HEK293 (cell line): ENCODE data around the gene PFKM.

ENCODE experiments used
- CTCF ChIA-PET: fragments of 350-600 bp; formaldehyde crosslinking; extraction: SDS; loops from one replicate; lab custom pipeline; 2021; ENCODE audit warnings: antibody characterized with exemption; lab: Yijun Ruan, JAX
- POLR2A ChIA-PET: fragments of 300-600 bp; formaldehyde crosslinking; extraction: SDS; loops from one replicate; lab custom pipeline; 2020; ENCODE audit warnings: antibody characterized with exemption, inconsistent platforms; lab: Yijun Ruan, JAX
- H3K27ac ChIP-seq: fragments of 200-500 bp; sonication (Bioruptor generic); 2 replicates; pipeline ENCODE4 v1.5.1; 2014; ENCODE audit warnings: low read depth, low read length, control low read depth, inconsistent platforms; ENCODE audit errors: extremely low read depth
- H3K36me3 ChIP-seq, 2 experiments: fragments of 200-500 bp in 1 of 2; sonication (Bioruptor generic) in 1 of 2; 1 replicate in 1 of 2; 2 replicates in 1 of 2; pipeline ENCODE4 v1.5.1; 2014 to 2017; ENCODE audit warnings: inconsistent platforms in 2 of 2, low read length in 2 of 2; ENCODE audit not compliant: control insufficient read depth in 2 of 2, insufficient read depth in 1 of 2
- H3K4me1 ChIP-seq: fragments of 200-500 bp; sonication (Bioruptor generic); 2 replicates; pipeline ENCODE4 v1.5.1; 2014; ENCODE audit warnings: mild to moderate bottlenecking, low read length, inconsistent platforms; ENCODE audit not compliant: control insufficient read depth, insufficient read depth
- H3K4me3 ChIP-seq: 2 replicates; pipeline ENCODE4 v1.5.1; 2011; ENCODE audit warnings: low read depth, mild to moderate bottlenecking, control low read depth, low read length, moderate library complexity
- H3K9me3 ChIP-seq: fragments of 200-500 bp; sonication (Bioruptor generic); 2 replicates; pipeline ENCODE4 v1.5.1; 2014; ENCODE audit warnings: low read depth, low read length, inconsistent platforms; ENCODE audit not compliant: control insufficient read depth, insufficient read depth
- ATF2 ChIP-seq: fragments of 450-650 bp; formaldehyde crosslinking; IDR thresholded peaks from 2 replicates; pipeline ENCODE4 v1.5.1; 2016; ENCODE audit warnings: missing biosample characterization, missing genetic modification characterization, low read depth
- HOXA7 ChIP-seq: sonication (generic); formaldehyde crosslinking; IDR thresholded peaks from 2 replicates; pipeline ENCODE4 v1.8.1; 2022; ENCODE audit warnings: missing genetic modification reagents, borderline replicate concordance
- KLF8 ChIP-seq: fragments of 450-650 bp; formaldehyde crosslinking; IDR thresholded peaks from 2 replicates; pipeline ENCODE4 v1.5.1; 2016; ENCODE audit warnings: missing biosample characterization, missing genetic modification characterization
- PRDM1 ChIP-seq: fragments of 450-650 bp; formaldehyde crosslinking; IDR thresholded peaks from 2 replicates; pipeline ENCODE4; 2016; ENCODE audit warnings: missing biosample characterization, missing genetic modification characterization
- TSHZ1 ChIP-seq: fragments of 450-650 bp; formaldehyde crosslinking; IDR thresholded peaks from 2 replicates; pipeline ENCODE4 v1.5.1; 2016; ENCODE audit warnings: missing biosample characterization, missing genetic modification characterization, borderline replicate concordance
- ZBTB21 ChIP-seq: fragments of 450-650 bp; formaldehyde crosslinking; IDR thresholded peaks from 2 replicates; pipeline ENCODE4 v1.5.1; 2017; ENCODE audit warnings: missing biosample characterization, missing genetic modification characterization
- ZBTB44 ChIP-seq: fragments of 450-650 bp; IDR thresholded peaks from 2 replicates; pipeline ENCODE4 v1.5.1; 2018; ENCODE audit warnings: missing biosample characterization, mild to moderate bottlenecking, missing genetic modification characterization
- ZFHX2 ChIP-seq: fragments of 450-650 bp; formaldehyde crosslinking; conservative IDR thresholded peaks from 2 replicates; pipeline ENCODE4 v1.5.1; 2016; ENCODE audit warnings: missing biosample characterization, missing genetic modification characterization
- ZFP3 ChIP-seq: fragments of 450-650 bp; formaldehyde crosslinking; IDR thresholded peaks from 2 replicates; pipeline ENCODE4 v1.5.1; 2016; ENCODE audit warnings: low read depth, missing biosample characterization, missing genetic modification characterization
- ZNF10 ChIP-seq: fragments of 450-650 bp; formaldehyde crosslinking; IDR thresholded peaks from 2 replicates; pipeline ENCODE4 v1.5.1; 2017; ENCODE audit warnings: missing biosample characterization, missing genetic modification characterization
- ZNF112 ChIP-seq: fragments of 450-650 bp; formaldehyde crosslinking; IDR thresholded peaks from 2 replicates; pipeline ENCODE4 v1.5.0; 2017; ENCODE audit warnings: missing biosample characterization, missing genetic modification characterization
- ZNF24 ChIP-seq: fragments of 450-650 bp; formaldehyde crosslinking; IDR thresholded peaks from 2 replicates; pipeline ENCODE4 v1.5.1; 2016; ENCODE audit warnings: missing biosample characterization, missing genetic modification characterization
- ZNF324 ChIP-seq: fragments of 450-650 bp; formaldehyde crosslinking; IDR thresholded peaks from 2 replicates; pipeline ENCODE4 v1.5.1; 2016; ENCODE audit warnings: missing biosample characterization, missing genetic modification characterization
- ZNF366 ChIP-seq: fragments of 450-650 bp; formaldehyde crosslinking; conservative IDR thresholded peaks from 2 replicates; pipeline ENCODE4 v1.5.1; 2016; ENCODE audit warnings: missing biosample characterization, missing genetic modification characterization
- ZNF488 ChIP-seq: fragments of 450-650 bp; formaldehyde crosslinking; IDR thresholded peaks from 2 replicates; pipeline ENCODE4 v1.5.1; 2016; ENCODE audit warnings: missing biosample characterization, missing genetic modification characterization
- ZNF529 ChIP-seq: fragments of 450-650 bp; formaldehyde crosslinking; IDR thresholded peaks from 2 replicates; pipeline ENCODE4 v1.5.1; 2017; ENCODE audit warnings: missing genetic modification characterization, missing biosample characterization; ENCODE audit not compliant: insufficient replicate concordance
- ZNF658 ChIP-seq: fragments of 450-650 bp; formaldehyde crosslinking; IDR thresholded peaks from 2 replicates; pipeline ENCODE4; 2016; ENCODE audit warnings: missing biosample characterization, missing genetic modification characterization
- ZNF664 ChIP-seq: fragments of 450-650 bp; formaldehyde crosslinking; IDR thresholded peaks from 2 replicates; pipeline ENCODE4 v1.5.1; 2016; ENCODE audit warnings: missing biosample characterization, missing genetic modification characterization
- ZNF785 ChIP-seq: fragments of 450-650 bp; formaldehyde crosslinking; IDR thresholded peaks from 2 replicates; pipeline ENCODE4 v1.5.1; 2016; ENCODE audit warnings: missing biosample characterization, missing genetic modification characterization
- ZNF830 ChIP-seq: fragments of 450-650 bp; IDR thresholded peaks from 2 replicates; pipeline ENCODE4 v1.5.0; 2018; ENCODE audit warnings: missing biosample characterization, missing genetic modification characterization, low read depth, mild to moderate bottlenecking, moderate library complexity
- ZSCAN30 ChIP-seq: fragments of 450-650 bp; IDR thresholded peaks from 2 replicates; pipeline ENCODE4 v1.5.1; 2018; ENCODE audit warnings: missing biosample characterization, mild to moderate bottlenecking, missing genetic modification characterization, moderate library complexity
- TF ChIP-seq, protein P1 (sequence below): fragments of 450-650 bp; formaldehyde crosslinking; IDR thresholded peaks from 2 replicates; pipeline ENCODE4 v1.5.1; 2017; ENCODE audit warnings: missing biosample characterization, missing genetic modification characterization
- TF ChIP-seq, protein P2 (sequence below): fragments of 450-650 bp; formaldehyde crosslinking; IDR thresholded peaks from 2 replicates; pipeline ENCODE4 v1.5.1; 2017; ENCODE audit warnings: missing biosample characterization, missing genetic modification characterization

PFKM gene

DNA sequence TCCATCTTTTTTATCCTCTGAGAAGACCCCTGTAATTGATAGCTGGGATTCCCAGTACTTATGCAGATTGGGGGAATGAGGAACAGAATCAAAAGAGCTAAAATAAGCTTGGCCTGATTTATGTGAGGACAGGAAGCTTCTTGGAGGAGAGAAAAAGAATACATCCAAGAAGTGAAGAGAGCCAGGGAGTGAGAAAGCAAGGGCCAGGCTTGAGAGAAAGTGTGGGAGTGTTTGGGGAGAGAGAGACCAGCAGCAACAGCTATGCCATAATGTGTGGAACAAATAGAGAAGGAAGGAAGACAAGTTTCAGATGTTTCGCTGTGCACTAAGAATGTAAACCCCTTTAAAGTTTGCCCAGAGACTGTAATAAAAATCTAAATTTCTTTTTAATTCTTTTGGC is 60.3 kb downstream of the PFKM start (continued):
- TF ChIP-seq, protein P1, sequence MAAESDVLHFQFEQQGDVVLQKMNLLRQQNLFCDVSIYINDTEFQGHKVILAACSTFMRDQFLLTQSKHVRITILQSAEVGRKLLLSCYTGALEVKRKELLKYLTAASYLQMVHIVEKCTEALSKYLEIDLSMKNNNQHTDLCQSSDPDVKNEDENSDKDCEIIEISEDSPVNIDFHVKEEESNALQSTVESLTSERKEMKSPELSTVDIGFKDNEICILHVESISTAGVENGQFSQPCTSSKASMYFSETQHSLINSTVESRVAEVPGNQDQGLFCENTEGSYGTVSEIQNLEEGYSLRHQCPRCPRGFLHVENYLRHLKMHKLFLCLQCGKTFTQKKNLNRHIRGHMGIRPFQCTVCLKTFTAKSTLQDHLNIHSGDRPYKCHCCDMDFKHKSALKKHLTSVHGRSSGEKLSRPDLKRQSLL = no peak
- TF ChIP-seq ZBTB44 = no peak
- TF ChIP-seq ZNF324 = no peak
- no peak for TF ChIP-seq ZNF112 (tag by site-specific recombination)
- TF ChIP-seq ZSCAN30 = no peak
- no peak for TF ChIP-seq TSHZ1 (tag by site-specific recombination)
- no peak for TF ChIP-seq ZNF529 (tag by site-specific recombination)
- TF ChIP-seq ZNF785 (tag by site-specific recombination) = no peak
- TF ChIP-seq HOXA7 (CRISPR knock-in tag) = no peak

DNA sequence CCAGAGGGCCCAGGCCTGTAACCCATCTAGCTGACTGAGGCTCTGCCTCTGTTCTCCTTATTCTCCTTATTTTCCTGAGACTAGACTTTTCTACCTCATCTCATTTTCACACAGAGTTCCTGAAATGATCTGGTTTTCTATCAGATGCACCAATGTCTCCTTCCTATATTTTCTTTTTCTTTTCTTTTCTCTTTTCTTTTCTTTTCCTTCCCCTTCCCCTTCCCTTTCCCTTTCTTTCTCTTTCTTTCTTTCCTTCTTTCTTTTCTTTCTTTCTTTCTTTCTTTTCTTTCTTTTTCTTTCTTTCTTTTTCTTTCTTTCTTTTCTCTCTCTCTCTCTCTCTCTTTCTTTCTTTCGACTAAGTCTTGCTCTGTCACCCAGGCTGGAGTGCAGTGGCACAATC is 61.3 kb downstream of the PFKM start:
- H3K27ac ChIP-seq = no peak overlapping the region
- no peaks in the 10 kb centered on the region for H3K36me3 ChIP-seq
- no peaks in the 10 kb centered on the region for H3K9me3 ChIP-seq
- 0 out of 2 replicates have a peak, but pooled peaks cover 2% of the 10 kb centered on the region for H3K4me1 ChIP-seq
- TF ChIP-seq PRDM1 (tag by site-specific recombination) (peak; percentile 89), ZNF366 (tag by site-specific recombination) (peak; percentile 90), ZSCAN30 (no peak)
- TF ChIP-seq, all 188 proteins: peak for 2
- ChIA-PET POLR2A (no interaction called here), CTCF (interaction anchor here (0.6 to 2.6 kb wide), 4 partner anchors 9 to 27 kb away, joined by 3 to 13 read pairs (median 6); no protein-coding TSS in a partner anchor)
- no peak overlapping the region for H3K4me3 ChIP-seq

- Histone ChIP-seq H3K4me1 (0 out of 2 replicates have a peak, but pooled peaks cover 1% of the 10 kb centered on the region), H3K9me3 (no peaks in the 10 kb centered on the region), H3K4me3 (no peak overlapping the region), H3K36me3 (no peaks in the 10 kb centered on the region), H3K27ac (no peak overlapping the region)
- CTCF ChIA-PET = interaction anchor here (0.6 to 2.6 kb wide), 4 partner anchors 9 to 1161 kb away, joined by 3 to 13 read pairs (median 4); no protein-coding TSS in a partner anchor
- POLR2A ChIA-PET = no interaction called here
- TF ChIP-seq ZFP3 (tag by site-specific recombination) (no peak), ZNF664 (tag by site-specific recombination) (no peak), ZNF658 (tag by site-specific recombination) (no peak), ZNF366 (tag by site-specific recombination) (0 out of 2 replicates have a peak, but pooled peaks have one; percentile 4), ZNF10 (tag by site-specific recombination) (no peak), ATF2 (0 out of 2 replicates have a peak, but pooled peaks have one; percentile 27), ZBTB21 (tag by site-specific recombination) (no peak), ZNF24 (tag by site-specific recombination) (no peak), ZNF488 (tag by site-specific recombination) (no peak), ZFHX2 (tag by site-specific recombination) (peak; percentile 66), ZNF830 (tag by site-specific recombination) (no peak), KLF8 (no peak)
- TF ChIP-seq, protein P2, sequence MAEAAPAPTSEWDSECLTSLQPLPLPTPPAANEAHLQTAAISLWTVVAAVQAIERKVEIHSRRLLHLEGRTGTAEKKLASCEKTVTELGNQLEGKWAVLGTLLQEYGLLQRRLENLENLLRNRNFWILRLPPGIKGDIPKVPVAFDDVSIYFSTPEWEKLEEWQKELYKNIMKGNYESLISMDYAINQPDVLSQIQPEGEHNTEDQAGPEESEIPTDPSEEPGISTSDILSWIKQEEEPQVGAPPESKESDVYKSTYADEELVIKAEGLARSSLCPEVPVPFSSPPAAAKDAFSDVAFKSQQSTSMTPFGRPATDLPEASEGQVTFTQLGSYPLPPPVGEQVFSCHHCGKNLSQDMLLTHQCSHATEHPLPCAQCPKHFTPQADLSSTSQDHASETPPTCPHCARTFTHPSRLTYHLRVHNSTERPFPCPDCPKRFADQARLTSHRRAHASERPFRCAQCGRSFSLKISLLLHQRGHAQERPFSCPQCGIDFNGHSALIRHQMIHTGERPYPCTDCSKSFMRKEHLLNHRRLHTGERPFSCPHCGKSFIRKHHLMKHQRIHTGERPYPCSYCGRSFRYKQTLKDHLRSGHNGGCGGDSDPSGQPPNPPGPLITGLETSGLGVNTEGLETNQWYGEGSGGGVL = no peak
These were observed 61.8 kb downstream of the PFKM start for GRCh38 chr12:48180857-48181495.
